Endodermal cell (in vitro differentiated cells): ENCODE results near the gene MAP3K20. TPM values are rescaled to one million over a fixed set of nuclear protein-coding genes. Genes with fewer than 3 reads are reported as not detected.

ENCODE experiments used
- DNase-seq: peaks from one replicate; pipeline ENCODE4 v3.0.0-alpha.2; 2017
- H3K27ac ChIP-seq: 2 replicates; pipeline ENCODE4 v1.5.1; 2013; ENCODE audit warnings: mild to moderate bottlenecking, low read depth, low read length, moderate library complexity
- H3K27me3 ChIP-seq: 2 replicates; pipeline ENCODE4 v1.6.1; 2013; ENCODE audit warnings: mild to moderate bottlenecking, low read length, moderate library complexity; ENCODE audit not compliant: insufficient read depth, control insufficient read depth, poor library complexity, severe bottlenecking
- H3K36me3 ChIP-seq: 2 replicates; pipeline ENCODE4 v1.7.0; 2013; ENCODE audit warnings: mild to moderate bottlenecking, low read length, moderate library complexity; ENCODE audit not compliant: control insufficient read depth, insufficient read depth
- H3K4me1 ChIP-seq: one replicate; pipeline ENCODE4 v1.7.0; 2013; ENCODE audit warnings: low read length; ENCODE audit not compliant: control insufficient read depth, insufficient read depth
- H3K4me3 ChIP-seq: 2 replicates; pipeline ENCODE4 v1.5.1; 2013; ENCODE audit warnings: mild to moderate bottlenecking, low read length, moderate library complexity
- H3K9ac ChIP-seq: 2 replicates; pipeline ENCODE4 v1.6.1; 2013; ENCODE audit warnings: mild to moderate bottlenecking, low read length, moderate library complexity; ENCODE audit not compliant: poor library complexity, severe bottlenecking; ENCODE audit errors: extremely low read depth
- H3K9me3 ChIP-seq: 2 replicates; pipeline ENCODE4 v1.6.1; 2013; ENCODE audit warnings: mild to moderate bottlenecking, low read length, moderate library complexity; ENCODE audit not compliant: control insufficient read depth
- H3K27ac Mint-ChIP-seq: 2 replicates; pipeline ENCODE4 v1.8.0; 2020; ENCODE audit warnings: mixed read lengths
- H3K27me3 Mint-ChIP-seq: 2 replicates; pipeline ENCODE4 v1.8.0; 2021; ENCODE audit warnings: mild to moderate bottlenecking, mixed read lengths; ENCODE audit not compliant: insufficient read depth
- H3K36me3 Mint-ChIP-seq: 2 replicates; pipeline ENCODE4 v1.8.0; 2020; ENCODE audit warnings: low read depth, mixed read lengths
- H3K4me1 Mint-ChIP-seq: 2 replicates; pipeline ENCODE4 v1.8.0; 2020; ENCODE audit warnings: mixed read lengths
- H3K4me3 Mint-ChIP-seq: 2 replicates; pipeline ENCODE4 v1.8.0; 2020; ENCODE audit warnings: mild to moderate bottlenecking, moderate library complexity, mixed read lengths
- H3K9me3 Mint-ChIP-seq: 2 replicates; pipeline ENCODE4 v1.8.0; 2020; ENCODE audit warnings: mild to moderate bottlenecking, mixed read lengths
- CTCF ChIP-seq: fragments of 200-600 bp; sonication (generic); conservative IDR thresholded peaks from 2 replicates; pipeline ENCODE4 v1.5.0; 2021; ENCODE audit warnings: antibody characterized with exemption, mild to moderate bottlenecking
- WGBS, 2 experiments: methylation state at CpG; one replicate each; pipeline versions ENCODE4 v1.1.5 to v1.1.7; 2013; ENCODE audit warnings: missing lambda C conversion rate in 2 of 2, mixed read lengths in 1 of 2; ENCODE audit not compliant: insufficient coverage in 1 of 2, insufficient read length in 1 of 2; 5-methylcytosine and 5-hydroxymethylcytosine counted together
- total RNA-seq, 2 donors: library from RNA; stranded (reverse); fragmentation: NEBNext Ultra II Directional in 1 of 2; extraction: Animal tissue kit (Norgen Biotek cat#: 25700) in 1 of 2; gene quantifications; 2 replicates in 1 of 2; 3 replicates in 1 of 2; pipeline ENCODE4 v1.2.1, GENCODE V29; 2021

Gene MAP3K20
- total RNA-seq, 2 donors from 2014 or later: 29.4 to 29.9 TPM

DNA sequence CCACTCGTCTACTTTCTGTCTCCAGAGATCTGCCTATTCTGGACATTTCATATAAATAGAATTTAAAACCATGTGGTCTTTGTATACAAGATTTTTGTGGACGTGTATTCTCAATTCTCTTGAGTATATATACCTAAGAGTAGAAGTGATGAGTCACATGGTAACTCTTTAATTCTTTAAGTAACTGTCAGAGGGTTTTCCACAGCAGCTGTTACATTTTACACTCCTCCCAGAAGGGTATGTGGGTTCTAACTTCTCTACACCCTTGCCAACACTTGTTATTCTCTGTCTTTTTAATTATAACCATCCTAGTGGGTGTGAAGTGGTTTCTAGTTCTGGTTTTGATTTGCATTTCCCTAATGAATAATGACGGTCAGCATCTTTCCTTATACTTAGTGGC is 70.9 kb downstream of the MAP3K20 start:
- H3K9ac ChIP-seq: no peak overlapping the region
- WGBS, 2 experiments: 80 to 84% methylated on average over 1 to 3 of the region's 3 CpGs
- no peak for TF ChIP-seq CTCF
- Mint-ChIP-seq H3K4me1 (peaks cover 16% of the 10 kb centered on the region), H3K4me3 (no peak overlapping the region), H3K9me3 (peaks cover 19% of the 10 kb centered on the region), H3K27me3 (no peaks in the 10 kb centered on the region), H3K36me3 (peaks cover 10% of the 10 kb centered on the region), H3K27ac (no peak overlapping the region)
- H3K4me3 ChIP-seq: no peak overlapping the region
- H3K36me3 ChIP-seq: peaks cover 3% of the 10 kb centered on the region
- no peak for DNase-seq
- H3K27me3 ChIP-seq: no peaks in the 10 kb centered on the region
- peaks cover 8% of the 10 kb centered on the region for H3K4me1 ChIP-seq
- no peak overlapping the region for H3K27ac ChIP-seq
- H3K9me3 ChIP-seq: peaks cover 24% of the 10 kb centered on the region

GRCh38 chr2:173148520-173148919 is 72.9 kb downstream of the MAP3K20 start:
- Histone ChIP-seq H3K27me3 (no peaks in the 10 kb centered on the region), H3K4me3 (no peak overlapping the region), H3K4me1 (peaks cover 11% of the 10 kb centered on the region), H3K27ac (no peak overlapping the region), H3K36me3 (no peaks in the 10 kb centered on the region), H3K9me3 (peaks cover 4% of the 10 kb centered on the region), H3K9ac (no peak overlapping the region)
- no peak overlapping the region for H3K4me3 Mint-ChIP-seq
- TF ChIP-seq CTCF: no peak
- H3K9me3 Mint-ChIP-seq: peaks cover under 1% of the 10 kb centered on the region
- no peak overlapping the region for H3K27ac Mint-ChIP-seq
- H3K4me1 Mint-ChIP-seq: peaks cover 30% of the 10 kb centered on the region
- no peaks in the 10 kb centered on the region for H3K27me3 Mint-ChIP-seq
- DNase-seq: no peak
- 93% methylated on average over 4 of the region's 4 CpGs; no CpG with 5 or more reads in 1 of the 2 experiments for WGBS, 2 experiments
- peaks cover under 1% of the 10 kb centered on the region for H3K36me3 Mint-ChIP-seq

GRCh38 chr2:173149491-173149890 is 73.8 kb downstream of the MAP3K20 start:
- H3K9me3 ChIP-seq: no peaks in the 10 kb centered on the region
- Mint-ChIP-seq H3K4me3 (no peak overlapping the region), H3K4me1 (peaks cover 33% of the 10 kb centered on the region), H3K9me3 (no peaks in the 10 kb centered on the region), H3K27ac (no peak overlapping the region), H3K27me3 (no peaks in the 10 kb centered on the region), H3K36me3 (peaks cover 4% of the 10 kb centered on the region)
- 99 to 100% methylated on average over 1 to 4 of the region's 4 CpGs for WGBS, 2 experiments
- no peak overlapping the region for H3K9ac ChIP-seq
- DNase-seq: no peak
- no peak overlapping the region for H3K4me3 ChIP-seq
- H3K4me1 ChIP-seq: peaks cover 11% of the 10 kb centered on the region
- H3K27ac ChIP-seq: no peak overlapping the region
- no peaks in the 10 kb centered on the region for H3K27me3 ChIP-seq
- no peak for TF ChIP-seq CTCF
- H3K36me3 ChIP-seq: no peaks in the 10 kb centered on the region
